ENCODE data around the gene RNF227. TPM values are rescaled to one million over a fixed set of nuclear protein-coding genes. Genes with fewer than 3 reads are reported as not detected.
"Not testable (repeated sequence)": the region's sequence is repeated elsewhere in the genome, so short reads cannot be mapped to it uniquely, and the experiment has no call there.

The RNF227 gene
- total RNA-seq (2014; rRNA removed; shearing (Covaris generic)) = 1.1 and 3.6 TPM in 2 replicates

GRCh38 chr17:7915611-7916384 lies at the start of gene RNF227:
TSS of gene RNF227 (minus strand) at chr17:7916289. CDS start at chr17:7916195, 94 bp downstream.
- peak; percentile 91 for DNase-seq (ENCODE audit: low spot score)

- DNase-seq (ENCODE audit: low spot score) = no peak
These were observed 45.3 kb upstream of the RNF227 start for GRCh38 chr17:7961421-7961820.

- no peak for DNase-seq (ENCODE audit: low spot score)
These were observed 43.6 kb upstream of the RNF227 start for GRCh38 chr17:7959503-7960253.

- no peak for DNase-seq (ENCODE audit: low spot score)
These were observed 40.3 kb upstream of the RNF227 start for GRCh38 chr17:7956228-7956965.

- DNase-seq (ENCODE audit: low spot score) = no peak
These were observed 39.5 kb upstream of the RNF227 start for GRCh38 chr17:7955414-7956227.

- DNase-seq (ENCODE audit: low spot score) = not testable (repeated sequence)
These were observed 37.2 kb upstream of the RNF227 start for GRCh38 chr17:7953266-7953665.

- no peak for DNase-seq (ENCODE audit: low spot score)
These were observed 35.2 kb upstream of the RNF227 start for GRCh38 chr17:7951143-7951792.

GRCh38 chr17:7950578-7950977 lies 34.5 kb upstream of the RNF227 start:
- no peak for DNase-seq (ENCODE audit: low spot score)

- DNase-seq (ENCODE audit: low spot score) = no peak
These were observed 31.6 kb upstream of the RNF227 start for GRCh38 chr17:7947651-7948050.

- no peak for DNase-seq (ENCODE audit: low spot score)
These were observed 30.4 kb upstream of the RNF227 start for GRCh38 chr17:7946441-7946840.

GRCh38 chr17:7945651-7946050 lies 29.6 kb upstream of the RNF227 start:
- DNase-seq (ENCODE audit: low spot score) = no peak

GRCh38 chr17:7944326-7944725 lies 28.2 kb upstream of the RNF227 start:
- DNase-seq (ENCODE audit: low spot score) = no peak

- DNase-seq (ENCODE audit: low spot score) = no peak
These were observed 27.2 kb upstream of the RNF227 start for GRCh38 chr17:7943291-7943690.

- DNase-seq (ENCODE audit: low spot score) = no peak
These were observed 24.7 kb upstream of the RNF227 start for GRCh38 chr17:7940743-7941142.

GRCh38 chr17:7940034-7940433 lies 23.9 kb upstream of the RNF227 start:
- DNase-seq (ENCODE audit: low spot score) = no peak

- DNase-seq (ENCODE audit: low spot score) = no peak
These were observed 19.8 kb upstream of the RNF227 start for GRCh38 chr17:7935859-7936258.

GRCh38 chr17:7932949-7933348 lies 16.9 kb upstream of the RNF227 start:
- peak; percentile 17 for DNase-seq (ENCODE audit: low spot score)

- no peak for DNase-seq (ENCODE audit: low spot score)
These were observed 16.4 kb upstream of the RNF227 start for GRCh38 chr17:7932483-7932891.

- peak; percentile 93 for DNase-seq (ENCODE audit: low spot score)
These were observed 15.8 kb upstream of the RNF227 start, which contains the start of the genes CNTROB and TRAPPC1 for GRCh38 chr17:7931709-7932482. TSS of gene CNTROB (plus strand) at chr17:7932206. CDS start at chr17:7933080, 874 bp downstream. TSS of gene TRAPPC1 (minus strand) at chr17:7931946. CDS start at chr17:7931829, 117 bp downstream.

Data from H4 (cell line).